Retina (tissue), 1 donor: ENCODE data around the gene TMEM127.
A peak's percentile ranks its signal among the peaks of the same experiment; 100 is the strongest.
"Not testable (repeated sequence)": the region's sequence is repeated elsewhere in the genome, so short reads cannot be mapped to it uniquely, and the experiment has no call there.

Experiments used
- DNase-seq: peaks from one replicate; pipeline ENCODE4 v3.0.0-alpha.2; 2016

TMEM127 gene

DNA sequence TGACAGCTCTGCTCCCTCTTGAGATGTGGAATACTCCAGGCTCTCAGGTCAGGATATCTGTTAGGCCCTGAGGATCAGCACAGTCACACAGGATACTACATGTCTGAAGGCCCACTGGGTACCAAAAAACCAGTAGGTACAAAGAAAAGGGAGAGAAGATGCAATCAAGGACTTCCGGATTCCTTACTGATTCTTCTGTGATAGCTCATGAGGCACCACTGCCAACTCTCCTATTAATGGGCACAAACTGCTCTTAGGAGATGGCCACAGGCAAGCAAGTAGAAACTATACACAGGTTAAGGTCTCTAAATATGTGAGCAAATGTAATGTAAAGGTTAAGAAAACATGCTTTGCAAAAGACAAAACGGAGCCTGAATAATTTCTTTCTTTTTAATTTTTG, 3.5 kb downstream of the TMEM127 start:
- DNase-seq, result no peak

DNA sequence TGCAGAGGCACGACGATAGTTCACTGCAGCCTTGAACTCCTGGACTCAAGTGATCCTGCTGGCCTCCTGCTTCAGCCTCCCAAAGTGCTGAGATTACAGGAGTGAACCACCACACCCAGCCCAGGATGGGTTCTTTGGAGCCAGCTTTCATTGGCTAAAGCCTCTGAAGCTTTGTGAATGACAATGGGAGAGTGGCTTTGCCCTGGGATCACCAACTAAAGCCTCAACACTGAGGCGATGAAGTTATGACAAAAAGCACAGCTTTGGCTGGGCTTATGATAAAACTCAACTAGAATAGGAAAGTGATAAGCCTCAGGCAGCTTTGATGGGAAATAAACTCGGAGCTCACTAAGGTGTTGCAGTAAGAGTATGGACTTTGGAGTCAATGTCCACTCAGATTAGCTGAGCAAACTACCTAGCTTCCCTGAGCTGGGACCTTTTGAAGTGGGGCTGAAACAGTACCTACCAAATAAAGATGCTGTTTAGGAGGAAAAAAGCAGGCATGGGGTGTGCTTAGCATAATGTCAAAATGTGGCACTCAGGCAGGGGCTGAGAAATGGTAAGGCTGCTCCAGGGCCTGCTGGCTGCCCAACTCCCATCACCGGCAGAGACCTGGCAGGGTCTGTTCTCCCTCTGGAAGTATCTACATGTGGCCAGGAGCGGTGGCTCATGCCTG, 4.3 kb downstream of the TMEM127 start:
- no peak for DNase-seq

DNA sequence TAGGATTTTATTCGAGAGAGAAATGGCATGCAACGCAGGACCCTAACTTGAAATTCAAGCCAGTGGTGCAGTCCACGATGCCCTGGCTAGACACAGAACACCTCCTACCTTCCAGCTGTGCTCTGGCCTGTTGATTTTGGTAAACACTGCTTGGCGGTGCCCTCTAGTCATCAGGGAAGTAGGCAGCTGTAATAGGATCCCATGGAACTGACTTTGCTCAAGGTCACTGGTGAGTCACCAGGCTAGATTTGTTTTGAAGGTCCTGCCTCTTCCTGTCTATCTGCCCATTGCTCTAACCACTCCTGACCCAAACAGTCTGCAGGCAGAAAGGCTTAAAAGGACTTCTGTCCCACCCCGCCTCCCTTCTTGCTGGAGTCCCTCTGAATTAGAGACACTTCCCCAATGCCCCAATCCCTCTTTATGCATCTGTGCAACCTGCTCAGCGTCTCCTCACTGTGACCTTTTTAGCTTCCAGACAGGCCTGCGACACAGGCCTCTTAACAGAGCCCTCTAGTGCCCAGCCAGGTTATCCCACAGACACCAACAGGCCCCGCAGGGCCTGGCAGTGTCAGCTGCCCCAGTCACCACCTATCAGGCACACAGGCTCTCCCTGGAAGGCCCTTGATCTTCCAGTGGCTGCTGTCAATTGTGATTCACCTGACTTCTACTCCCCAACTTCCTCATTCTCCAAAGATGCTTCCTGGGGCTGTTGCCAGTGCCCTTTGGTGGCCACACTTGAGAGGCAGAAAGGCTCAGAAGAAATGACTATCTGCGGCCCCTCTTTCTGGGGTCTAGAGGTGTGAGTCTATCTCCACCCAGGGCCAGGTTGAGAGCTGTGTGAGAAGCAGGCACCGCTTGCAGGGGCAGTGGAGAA, 5.2 kb downstream of the TMEM127 start:
- peak; percentile 30 for DNase-seq

DNA sequence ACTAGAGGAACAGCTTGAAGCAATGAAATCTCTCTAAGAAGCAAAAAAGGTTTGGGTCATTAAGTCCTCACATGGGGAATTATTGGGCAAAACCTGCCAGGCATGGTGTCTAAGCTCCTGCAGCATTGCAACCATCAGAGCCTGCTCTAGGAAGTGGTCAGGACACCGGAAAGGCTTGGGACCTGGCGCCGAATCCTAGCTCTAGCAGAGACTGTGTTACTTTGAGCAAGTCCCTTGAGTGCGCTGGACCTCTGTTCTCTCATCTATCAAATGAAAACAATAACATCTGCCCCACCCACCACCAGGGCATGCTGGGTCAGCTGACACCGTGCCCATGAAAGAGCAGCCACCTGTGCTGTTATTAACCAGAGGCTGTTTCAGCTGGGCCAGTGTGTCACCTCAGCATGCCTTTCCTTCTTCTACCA, 6.3 kb downstream of the TMEM127 start:
- no peak for DNase-seq

DNA sequence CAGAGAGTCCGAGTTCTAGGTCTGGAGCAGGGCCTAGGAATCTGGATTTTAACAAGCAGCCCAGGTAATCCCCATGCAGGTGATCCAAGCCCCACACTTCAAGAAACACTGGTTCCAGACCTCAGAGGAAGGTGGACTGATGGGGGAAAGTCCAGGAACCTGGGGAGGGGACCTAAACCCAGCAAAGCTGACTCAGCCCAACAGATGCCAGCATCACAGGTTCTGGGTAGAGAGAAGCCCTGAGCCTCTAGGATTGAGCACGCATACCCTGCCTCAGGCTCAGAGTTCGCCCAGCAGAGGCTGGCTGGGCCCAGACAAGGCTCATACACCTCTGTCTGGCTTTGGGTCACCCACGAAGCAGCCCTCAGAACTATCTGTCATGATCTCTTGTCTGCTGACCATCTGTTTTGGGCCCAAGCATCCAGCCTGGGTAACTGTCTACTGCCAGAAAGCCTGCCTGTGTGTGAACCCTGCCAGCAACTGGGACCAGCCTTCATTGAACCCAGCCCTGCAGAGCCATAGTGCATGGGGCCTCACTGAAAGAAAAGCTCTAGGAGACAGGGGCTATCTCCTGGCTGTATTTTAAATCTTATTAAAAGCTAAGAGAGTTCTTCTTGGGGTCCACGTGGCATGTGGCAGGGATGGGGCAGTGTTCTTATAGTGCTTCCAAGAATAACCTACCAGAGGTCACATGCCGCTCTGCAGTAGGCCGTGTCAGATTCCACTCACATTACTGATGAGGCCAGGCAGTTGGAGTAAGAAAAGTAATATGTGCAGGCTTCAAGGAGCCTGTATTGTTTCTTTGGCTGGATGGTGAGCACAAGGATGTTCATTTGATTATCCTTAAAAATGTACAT, 7.4 kb downstream of the TMEM127 start:
- no peak for DNase-seq

DNA sequence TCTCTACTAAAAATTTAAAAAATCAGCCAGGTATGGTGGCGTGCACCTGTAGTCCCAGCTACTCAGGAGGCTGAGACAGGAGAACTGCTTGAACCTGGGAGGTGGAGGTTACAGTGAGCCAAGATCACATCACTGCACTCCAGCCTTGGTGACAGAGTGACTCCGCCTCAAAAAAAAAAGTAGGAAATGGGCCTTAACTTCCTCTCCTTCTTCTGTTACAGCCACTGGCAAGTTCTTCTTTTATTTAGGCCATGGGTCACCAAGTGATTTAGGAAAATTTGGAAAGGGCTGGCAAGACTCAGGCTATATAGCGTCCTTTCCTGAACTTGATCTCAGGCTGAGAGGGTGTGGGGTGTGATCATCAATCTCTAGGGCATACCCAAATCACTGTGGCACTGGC, 8.1 kb downstream of the TMEM127 start:
- DNase-seq, result not testable (repeated sequence)

DNA sequence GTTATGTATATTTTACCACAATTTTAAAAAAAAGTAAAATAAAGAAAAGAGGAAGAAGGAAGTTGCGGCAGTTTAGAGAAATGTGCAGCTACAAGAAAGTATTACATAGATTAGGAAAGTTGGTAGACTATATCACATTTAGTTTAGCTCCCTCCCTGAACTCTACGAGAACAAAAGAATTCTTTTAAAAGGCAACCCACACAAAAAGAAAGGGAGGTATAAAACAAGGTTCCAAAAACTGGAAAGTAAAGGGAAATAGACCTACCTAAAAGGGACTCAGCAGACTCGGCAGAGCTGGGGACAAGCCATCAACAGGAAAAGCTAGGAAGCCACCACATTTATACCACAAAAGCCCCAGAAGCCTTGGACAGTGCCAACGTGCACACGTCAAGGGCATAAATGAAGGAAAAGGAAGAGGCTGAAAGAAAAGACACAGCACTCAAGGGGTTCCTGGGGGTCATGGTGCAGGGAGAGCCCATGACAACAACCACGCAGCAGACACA, 9.1 kb downstream of the TMEM127 start:
- no peak for DNase-seq

DNA sequence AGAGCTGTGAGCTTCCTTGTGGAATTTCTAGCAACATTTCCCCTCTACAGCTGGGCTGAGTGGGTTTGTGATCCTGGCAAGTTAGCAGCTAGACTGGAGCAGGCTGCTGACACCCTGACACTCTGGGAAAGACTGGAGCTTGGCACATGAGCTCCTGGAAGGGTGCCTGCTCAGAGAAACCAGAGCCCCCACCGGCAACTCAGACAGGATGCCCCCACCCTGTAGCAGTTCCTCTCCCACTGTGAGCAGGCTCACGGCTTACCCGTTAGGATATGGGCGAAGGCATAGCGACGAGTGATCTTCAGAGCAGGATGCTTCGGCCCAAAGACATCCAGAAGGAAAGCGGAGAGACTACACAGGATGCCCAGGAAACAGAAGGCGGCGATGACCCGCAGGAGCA, 11.2 kb downstream of the TMEM127 start:
- DNase-seq, result no peak

DNA sequence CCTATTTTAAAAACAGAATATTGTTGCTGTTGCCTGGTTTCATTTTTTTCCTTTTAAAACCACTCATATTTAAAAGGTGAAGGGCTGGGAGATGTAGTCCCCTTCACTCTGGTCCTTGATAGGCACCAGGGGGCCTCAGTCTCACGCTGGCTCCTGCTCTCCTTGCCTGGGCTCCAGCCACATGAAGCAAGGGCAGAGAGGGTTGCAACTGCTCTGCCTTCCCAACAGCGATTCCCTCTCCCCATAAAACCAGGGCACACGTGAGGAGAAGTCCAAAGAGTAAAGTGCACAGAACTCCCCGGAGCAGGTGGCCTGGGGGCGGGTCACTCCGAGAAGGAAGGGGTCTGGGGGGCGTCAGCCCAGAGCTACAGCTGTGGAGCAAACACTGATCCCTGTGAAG, 12.8 kb downstream of the TMEM127 start:
- DNase-seq, result no peak

DNA sequence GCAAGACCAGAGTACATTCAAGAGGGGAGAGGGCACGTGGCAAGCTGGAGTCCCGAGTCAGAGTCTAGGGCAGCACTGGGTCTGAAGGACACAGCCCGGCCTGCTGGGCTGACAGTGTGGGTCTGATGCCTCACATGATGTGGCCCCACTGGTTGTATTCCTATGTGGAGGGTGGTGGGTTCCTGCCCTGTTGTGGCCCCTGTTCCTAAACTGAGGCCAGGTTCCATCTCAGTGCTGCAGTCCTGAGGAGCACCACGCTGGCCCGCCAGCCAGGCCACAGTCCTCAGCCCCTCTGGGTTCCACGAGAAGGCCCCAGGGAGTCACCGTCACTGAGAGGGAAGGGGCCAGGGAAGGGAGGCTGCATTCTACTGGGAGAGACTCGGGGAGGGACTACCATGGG, 13.3 kb downstream of the TMEM127 start:
- no peak for DNase-seq

DNA sequence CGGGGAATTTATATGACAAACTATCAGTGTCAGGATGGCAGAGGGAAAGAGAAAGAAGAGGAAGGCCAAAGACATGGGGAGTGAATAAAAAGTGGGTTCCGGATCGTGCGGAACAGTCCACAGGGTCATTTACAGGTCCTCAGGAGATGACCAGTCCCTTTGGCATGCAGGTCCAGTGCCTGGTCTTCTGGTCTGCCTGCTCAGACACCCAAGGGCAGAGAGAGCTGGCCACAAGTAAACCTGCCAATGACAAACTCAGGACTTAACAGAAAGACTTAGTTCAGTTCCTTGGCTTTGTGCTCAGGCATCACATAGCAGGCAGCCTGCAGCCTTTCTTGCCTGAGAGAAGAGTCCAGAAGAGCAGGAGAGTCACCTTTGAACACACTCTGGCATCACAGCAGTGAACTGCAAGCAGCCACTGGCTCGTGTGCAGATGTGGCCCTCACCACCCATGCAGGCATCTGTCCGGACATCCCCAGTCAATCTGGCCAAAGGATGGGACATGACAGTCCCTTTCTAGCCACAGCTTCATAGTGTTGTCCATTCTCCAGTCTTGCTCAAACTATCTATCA, 14.0 kb downstream of the TMEM127 start:
- DNase-seq, result peak; percentile 67

DNA sequence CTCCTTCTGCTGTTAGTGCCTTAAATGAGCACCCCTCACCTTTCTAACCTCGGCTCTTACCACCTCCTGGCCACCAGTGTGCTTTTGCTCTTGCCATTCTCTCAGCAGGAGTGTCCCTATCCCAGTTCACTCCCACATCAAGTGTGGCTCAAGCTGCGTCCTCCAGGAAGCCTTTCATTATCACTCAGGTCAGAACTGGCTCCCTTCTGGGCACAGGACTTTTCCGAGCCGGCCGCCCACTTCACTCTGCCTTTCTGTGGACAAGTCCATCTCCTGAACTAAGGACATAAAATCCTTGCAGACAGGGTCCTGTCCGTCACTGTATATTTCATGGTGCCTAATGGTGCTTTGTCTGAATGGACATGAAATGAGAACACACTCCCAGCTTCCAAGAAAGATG, 15.6 kb downstream of the TMEM127 start:
- no peak for DNase-seq

DNA sequence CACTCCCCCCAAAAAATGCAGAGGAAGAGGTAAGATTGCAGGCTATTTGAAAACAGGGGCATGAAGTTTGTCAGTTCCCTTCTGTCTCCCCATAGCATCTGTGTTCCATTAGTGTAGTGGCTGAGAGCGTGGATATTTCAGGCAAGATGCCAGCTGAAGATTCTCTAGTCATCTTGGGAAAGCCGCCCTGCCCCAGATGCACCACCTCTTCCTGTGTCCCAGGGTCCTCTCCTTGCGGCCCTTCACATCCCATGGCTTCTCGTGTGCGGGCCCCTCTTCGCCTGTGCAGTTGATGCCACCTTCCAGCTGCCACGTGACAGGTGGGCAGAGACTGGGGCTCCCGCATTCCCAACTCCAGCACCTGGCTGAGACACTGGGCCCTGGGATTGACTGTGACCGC, 16.1 kb downstream of the TMEM127 start:
- DNase-seq, result no peak

DNA sequence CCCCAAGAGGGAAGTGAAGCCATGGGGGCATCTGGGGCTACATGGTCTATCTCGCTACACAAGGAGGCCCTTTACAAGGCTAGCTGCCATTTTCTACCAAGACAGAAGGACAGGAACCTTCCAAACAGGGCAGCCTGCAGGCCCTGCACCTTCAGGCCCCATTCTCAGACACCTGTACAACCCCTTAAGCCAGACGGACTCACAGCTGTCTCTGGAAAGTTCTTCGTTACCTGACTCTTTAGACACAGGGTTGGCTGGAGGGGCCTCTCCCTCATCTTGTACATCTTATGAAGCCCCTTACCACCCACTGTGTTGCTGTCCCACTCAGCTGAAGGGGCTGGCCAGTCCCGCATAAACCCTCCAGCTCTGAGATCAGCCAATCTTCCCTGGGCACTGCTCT, 17.2 kb downstream of the TMEM127 start:
- DNase-seq, result no peak

DNA sequence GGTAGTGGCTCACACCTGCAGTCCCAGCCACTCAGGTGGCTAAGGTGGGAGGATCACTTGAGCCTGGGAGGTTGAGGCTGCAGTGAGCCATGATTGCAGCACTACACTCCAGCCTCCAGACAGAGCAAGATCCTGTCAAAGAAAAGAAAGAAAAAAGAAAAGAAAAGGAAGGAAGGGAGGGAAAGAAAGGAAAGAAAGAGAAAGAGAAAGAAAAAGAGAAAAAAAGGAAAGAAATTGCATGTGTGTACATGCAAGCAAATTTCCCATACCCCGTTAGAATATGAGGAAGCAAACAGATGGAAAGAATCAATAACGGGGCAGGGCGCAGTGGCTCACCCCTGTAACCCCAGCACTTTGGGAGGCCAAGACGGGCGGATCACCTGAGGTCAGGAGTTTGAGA, 17.9 kb downstream of the TMEM127 start:
- no peak for DNase-seq

DNA sequence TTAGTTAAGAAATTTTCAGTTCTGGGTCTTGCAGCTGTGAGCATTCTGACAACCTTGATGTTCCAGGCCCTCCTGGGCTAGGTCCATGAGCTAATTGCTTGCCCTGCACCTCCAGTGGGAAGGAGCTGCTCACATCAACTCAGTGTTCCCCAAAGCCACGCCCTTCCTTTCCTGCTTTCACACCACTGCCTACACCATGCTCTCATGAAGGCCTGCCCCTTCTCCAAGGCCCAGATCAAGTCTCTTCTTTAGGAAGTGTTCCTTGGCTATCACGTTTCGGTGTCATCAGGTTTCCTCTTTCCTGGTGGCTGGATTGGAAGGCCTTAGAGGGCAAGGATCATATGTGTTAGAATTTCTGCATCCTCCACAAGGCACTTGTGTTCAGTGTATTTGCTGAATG, 18.8 kb downstream of the TMEM127 start:
- no peak for DNase-seq

DNA sequence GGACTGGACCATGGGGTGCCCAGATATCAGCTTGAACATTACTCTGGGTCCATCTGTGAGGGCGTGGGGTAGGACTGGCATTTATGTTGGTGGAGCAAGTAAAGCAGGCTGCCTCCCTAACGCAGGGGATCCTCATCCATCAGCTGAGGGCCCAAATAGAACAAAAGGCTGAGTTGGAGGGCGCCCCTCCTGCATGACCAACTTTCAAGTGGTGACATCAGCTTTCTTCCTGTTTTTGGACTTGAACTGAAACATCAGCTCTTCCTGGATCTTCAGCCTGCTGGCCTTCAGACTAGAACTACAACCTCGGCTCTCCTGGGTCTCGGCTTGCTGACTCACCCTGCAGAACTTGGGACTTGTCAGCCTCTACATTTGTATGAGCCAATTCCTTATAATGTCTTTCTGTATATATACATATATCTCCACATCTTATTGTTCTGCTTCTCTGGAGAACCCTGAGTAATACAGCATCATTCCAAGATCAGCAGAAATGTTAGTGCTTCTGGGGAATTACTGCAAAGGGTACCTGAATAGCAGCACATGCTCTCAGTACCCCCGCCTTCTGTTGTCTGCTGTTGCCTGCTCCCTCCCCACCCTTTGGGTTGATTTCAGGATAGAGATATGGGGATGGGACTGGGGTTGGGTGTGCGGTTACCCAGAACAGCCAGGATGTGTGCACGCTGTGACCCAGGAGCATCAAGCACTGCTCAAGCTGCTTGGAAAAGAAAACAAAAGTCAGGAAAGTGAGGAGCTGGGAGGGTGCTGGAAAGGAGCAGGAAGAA, 20.0 kb downstream of the TMEM127 start:
- no peak for DNase-seq

DNA sequence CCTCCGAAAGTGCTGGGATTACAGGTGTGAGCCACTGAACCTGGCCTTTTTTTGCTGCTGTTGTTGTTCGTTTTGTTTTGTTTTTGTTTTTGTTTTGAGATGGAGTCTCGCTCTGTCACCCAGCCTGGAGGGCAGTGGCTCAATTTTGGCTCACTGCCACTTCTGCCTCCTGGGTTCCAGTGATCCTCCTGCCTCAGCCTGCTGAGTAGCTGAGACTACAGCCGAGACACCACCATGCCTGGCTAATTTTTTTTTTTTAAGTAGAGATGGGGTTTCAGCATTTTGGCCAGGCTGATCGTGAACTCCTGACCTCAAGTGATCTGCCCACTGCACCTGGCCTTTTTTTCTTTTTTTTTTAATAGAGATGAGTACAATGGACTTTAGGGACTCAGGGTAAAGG, 22.0 kb downstream of the TMEM127 start:
- no peak for DNase-seq

DNA sequence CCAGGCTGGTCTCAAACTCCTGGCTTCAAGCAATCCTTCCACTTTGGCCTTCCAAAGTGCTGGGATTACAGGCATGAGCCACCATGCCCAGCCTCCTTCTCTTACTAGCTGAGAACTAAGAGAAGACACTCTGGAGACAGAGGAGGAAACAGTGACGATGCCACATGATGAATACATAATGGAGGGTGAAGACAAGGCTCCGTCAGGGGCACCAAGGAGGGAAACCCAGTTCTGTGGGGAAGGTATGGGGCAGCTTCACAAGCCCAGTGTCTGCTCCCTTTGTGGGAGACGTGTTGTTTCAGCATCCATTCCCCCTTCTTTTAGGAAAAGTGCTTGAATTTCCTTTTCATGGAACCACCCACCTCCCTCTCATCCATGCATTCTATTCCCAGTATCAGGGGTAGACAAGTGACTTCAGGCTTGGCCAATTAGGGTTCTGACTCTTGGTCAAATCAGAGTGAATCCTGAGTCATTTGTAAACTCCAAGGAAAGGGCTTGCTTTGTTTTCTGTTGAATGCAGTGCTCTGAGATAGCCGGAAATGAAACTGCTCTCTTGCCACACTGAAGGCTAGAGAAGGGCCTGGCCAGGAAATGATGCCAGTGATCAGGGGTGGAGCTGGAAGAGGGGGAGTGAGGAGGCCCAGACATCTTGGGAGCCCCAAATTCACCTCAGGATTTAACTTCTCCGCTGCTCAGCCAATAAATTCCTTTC, 23.7 kb downstream of the TMEM127 start:
- no peak for DNase-seq

DNA sequence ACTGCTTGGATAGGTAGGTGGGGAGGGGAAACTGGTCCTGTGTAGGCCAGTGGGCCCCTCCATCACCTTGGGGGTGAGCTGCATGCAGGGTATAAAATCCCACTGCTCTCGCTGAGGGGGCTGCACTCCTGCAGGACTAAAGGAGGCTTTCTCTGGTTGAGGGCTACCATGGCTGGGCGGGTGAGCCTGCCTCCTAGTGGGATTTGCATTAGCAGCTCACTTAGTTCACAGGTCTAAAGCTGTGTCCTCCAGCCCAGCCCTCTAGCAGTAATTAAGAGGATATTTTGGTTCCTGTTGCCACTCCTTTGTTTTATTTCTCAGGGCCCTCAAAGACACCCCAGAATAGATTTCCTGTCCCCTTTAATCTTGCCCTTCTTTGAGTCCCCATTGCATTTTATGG, 24.6 kb downstream of the TMEM127 start:
- DNase-seq, result no peak

DNA sequence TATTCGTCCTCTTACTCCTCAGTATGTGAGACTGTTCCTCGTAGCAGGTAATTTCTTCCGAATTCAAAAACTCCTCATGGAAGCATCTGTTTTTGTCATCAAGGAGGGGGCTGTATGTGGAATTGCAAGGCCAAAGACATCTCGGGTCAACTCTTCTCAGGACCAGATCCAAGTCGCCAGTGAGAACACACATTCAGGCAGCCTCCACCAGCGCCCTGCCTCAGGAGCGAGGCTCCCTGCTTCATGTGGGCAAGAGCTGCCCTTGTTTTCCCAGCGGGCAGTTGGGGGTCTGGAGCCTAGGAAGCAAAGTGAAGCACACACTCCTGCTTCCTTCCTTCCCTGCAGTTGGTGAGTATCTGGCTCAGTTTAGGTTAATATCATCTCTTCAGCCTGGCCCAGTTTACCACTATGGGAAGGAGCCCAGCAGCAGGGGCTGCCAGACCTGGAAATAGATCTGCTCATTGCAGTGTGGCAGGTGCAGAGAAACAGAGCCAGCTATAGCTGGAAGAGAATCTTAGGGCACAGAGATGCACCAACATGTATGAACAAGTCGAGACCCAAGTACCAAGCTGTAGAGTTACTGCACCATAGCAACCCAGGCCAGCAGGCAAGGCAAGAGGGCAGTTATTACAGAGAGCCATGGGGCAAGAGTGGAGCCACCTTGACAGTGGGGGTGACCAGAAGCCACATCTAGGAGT, 25.3 kb downstream of the TMEM127 start:
- no peak for DNase-seq
